Right lobe of liver (tissue), 6 donors: ENCODE data around the gene NR2F6. TPM values are rescaled to one million over a fixed set of nuclear protein-coding genes. Genes with fewer than 3 reads are reported as not detected.

Source experiments
- ATAC-seq, 4 donors: fragments of 200-7000 bp; cut with Tn5 transposase; one replicate each; pipeline ENCODE4 v1.9.1; 2020; ENCODE audit warnings: mild to moderate bottlenecking in 4 of 4, moderate library complexity in 4 of 4
- DNase-seq, 3 donors: peaks; one replicate each; pipeline ENCODE4 v3.0.0-alpha.2; 2020
- H3K27ac ChIP-seq, 3 donors: fragments of 200-600 bp; one replicate each; pipeline ENCODE4 v1.8.0; 2022
- H3K27me3 ChIP-seq, 2 donors: fragments of 200-600 bp; one replicate each; pipeline ENCODE4 v1.8.0; 2022
- H3K36me3 ChIP-seq, 4 donors: fragments of 200-600 bp; sonication (generic) in 1 of 4; one replicate each; pipeline versions ENCODE4 v1.5.1 to v1.8.0; 2017 to 2022; ENCODE audit warnings: control low read depth in 1 of 4
- H3K4me1 ChIP-seq, 4 donors: fragments of 200-600 bp; sonication (generic) in 1 of 4; one replicate each; pipeline versions ENCODE4 v1.5.1 to v1.8.0; 2017 to 2022; ENCODE audit warnings: control low read depth in 1 of 4
- H3K4me3 ChIP-seq, 3 donors: fragments of 200-600 bp; one replicate each; pipeline ENCODE4 v1.8.0; 2022
- H3K9me3 ChIP-seq, 4 donors: fragments of 200-600 bp; sonication (generic) in 1 of 4; one replicate each; pipeline versions ENCODE4 v1.5.1 to v1.8.0; 2017 to 2022; ENCODE audit warnings: control low read depth in 1 of 4
- POLR2A ChIP-seq: fragments of 450-650 bp; IDR thresholded peaks from one replicate; pipeline ENCODE4 v1.6.1; 2017; ENCODE audit warnings: antibody characterized with exemption, mild to moderate bottlenecking
- WGBS: methylation state at CpG from one replicate; pipeline ENCODE4 v1.1.6; 2018; ENCODE audit warnings: low coverage, low lambda C conversion rate; ENCODE audit not compliant: insufficient coverage; ENCODE audit errors: missing lambda C conversion rate; 5-methylcytosine and 5-hydroxymethylcytosine counted together
- intact Hi-C, 2 donors: fragments of 100-400 bp; cut with DNase I; formaldehyde crosslinking; loops; one replicate each; pipeline versions ENCODE4 v1.11.2 to v1.14.1; 2022
- total RNA-seq, 6 experiments: library from RNA; depleted of rRNA in 2 of 6; stranded (reverse); fragments of >200 nt in 2 of 6; fragmentation: NEBNext Ultra II Directional in 3 of 6; extraction: Animal tissue kit (Norgen Biotek cat#: 25700) in 3 of 6; gene quantifications; one replicate each; pipeline versions ENCODE4 v1.1.0 to v1.2.4, GENCODE V29; 2016 to 2023
- TF ChIP-seq, protein P1 (sequence below), 4 donors: fragments of 200-600 bp in 3 of 4; fragments of 450-650 bp in 1 of 4; IDR thresholded peaks; one replicate each; pipeline versions ENCODE4 v1.5.1 to v1.8.0; 2016 to 2022; ENCODE audit warnings: antibody characterized with exemption in 4 of 4, mild to moderate bottlenecking in 2 of 4
- donor health status: DM: no; HTN: yes; CAD: no.
- donor health status: DM: no; HTN: no; CAD: no.
- donor health status: DM: no; HTN: no; CAD: no.
- donor health status: DM: no; HTN: yes; CAD: no.
- donor health status: DM: no; HTN: yes; CAD: no.

The NR2F6 gene
- total RNA-seq, 6 experiments from 2014 or later: 48.5 to 105 (median 80.9) TPM

DNA sequence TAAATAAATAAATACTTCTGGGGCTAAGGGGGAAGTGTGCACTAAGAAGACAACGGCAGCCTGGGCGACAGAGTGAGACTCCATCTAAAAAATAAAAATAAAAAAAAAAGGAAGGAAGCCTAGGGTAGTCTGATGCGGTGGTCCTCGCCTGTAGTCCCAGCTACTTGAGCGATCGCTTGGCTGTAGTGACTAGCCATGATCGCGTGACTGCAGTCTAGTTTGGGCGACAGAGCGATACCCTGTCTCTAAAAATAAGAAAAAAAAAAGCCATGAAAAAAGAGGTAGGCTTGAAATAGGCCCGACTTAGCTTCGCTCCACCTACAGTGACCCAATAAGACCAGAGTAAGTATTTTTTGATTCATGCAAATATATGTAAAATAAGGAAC lies 20.9 kb upstream of the NR2F6 start:
- 65% methylated on average over 12 of the region's 12 CpGs for WGBS
- DNase-seq: no peak
- H3K4me3 ChIP-seq: no peak overlapping the region
- peaks cover 0 to 6% (median 1%) of the 10 kb centered on the region in 4 donors for H3K36me3 ChIP-seq
- H3K4me1 ChIP-seq: peaks cover 0 to 6% (median 3%) of the 10 kb centered on the region in 4 donors
- H3K27ac ChIP-seq: no peak overlapping the region
- H3K27me3 ChIP-seq: no peaks in the 10 kb centered on the region
- TF ChIP-seq, protein P1, sequence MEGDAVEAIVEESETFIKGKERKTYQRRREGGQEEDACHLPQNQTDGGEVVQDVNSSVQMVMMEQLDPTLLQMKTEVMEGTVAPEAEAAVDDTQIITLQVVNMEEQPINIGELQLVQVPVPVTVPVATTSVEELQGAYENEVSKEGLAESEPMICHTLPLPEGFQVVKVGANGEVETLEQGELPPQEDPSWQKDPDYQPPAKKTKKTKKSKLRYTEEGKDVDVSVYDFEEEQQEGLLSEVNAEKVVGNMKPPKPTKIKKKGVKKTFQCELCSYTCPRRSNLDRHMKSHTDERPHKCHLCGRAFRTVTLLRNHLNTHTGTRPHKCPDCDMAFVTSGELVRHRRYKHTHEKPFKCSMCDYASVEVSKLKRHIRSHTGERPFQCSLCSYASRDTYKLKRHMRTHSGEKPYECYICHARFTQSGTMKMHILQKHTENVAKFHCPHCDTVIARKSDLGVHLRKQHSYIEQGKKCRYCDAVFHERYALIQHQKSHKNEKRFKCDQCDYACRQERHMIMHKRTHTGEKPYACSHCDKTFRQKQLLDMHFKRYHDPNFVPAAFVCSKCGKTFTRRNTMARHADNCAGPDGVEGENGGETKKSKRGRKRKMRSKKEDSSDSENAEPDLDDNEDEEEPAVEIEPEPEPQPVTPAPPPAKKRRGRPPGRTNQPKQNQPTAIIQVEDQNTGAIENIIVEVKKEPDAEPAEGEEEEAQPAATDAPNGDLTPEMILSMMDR (IDR thresholded peaks at IDR 0.05): no peak
- TF ChIP-seq POLR2A: no peak
- no peak for ATAC-seq
- H3K9me3 ChIP-seq: no peaks in the 10 kb centered on the region
- intact Hi-C loops: no loop called here

DNA sequence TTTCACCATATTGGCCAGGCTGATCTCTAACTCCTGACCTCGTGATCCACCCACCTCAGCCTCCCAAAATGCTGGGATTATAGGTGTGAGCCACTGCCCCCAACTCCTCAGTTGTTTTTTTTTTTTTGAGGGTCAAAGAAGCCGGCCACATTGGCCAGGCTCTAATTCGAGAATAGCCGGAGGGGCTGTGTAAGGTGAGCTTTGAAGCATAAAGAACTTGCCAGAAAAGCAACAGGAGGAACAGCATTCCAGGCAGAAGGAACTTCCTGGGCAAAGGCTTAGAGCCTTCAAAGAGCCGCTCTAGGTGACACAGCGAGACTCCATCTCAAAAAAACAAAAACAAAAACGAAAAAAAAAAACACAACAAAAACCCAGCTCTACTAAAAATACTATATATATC lies 20.3 kb upstream of the NR2F6 start:
- no peak overlapping the region for H3K27ac ChIP-seq
- intact Hi-C loops: no loop called here
- peaks cover 0 to 6% (median 3%) of the 10 kb centered on the region in 4 donors for H3K4me1 ChIP-seq
- no peak overlapping the region for H3K4me3 ChIP-seq
- DNase-seq (no peak), ATAC-seq (no peak)
- H3K27me3 ChIP-seq: no peaks in the 10 kb centered on the region
- WGBS: 86% methylated on average over 7 of the region's 7 CpGs
- peaks cover 0 to under 1% (median 0%) of the 10 kb centered on the region in 4 donors for H3K36me3 ChIP-seq
- no peak for TF ChIP-seq POLR2A
- TF ChIP-seq, protein P1 (IDR thresholded peaks at IDR 0.05): no peak
- no peaks in the 10 kb centered on the region for H3K9me3 ChIP-seq

DNA sequence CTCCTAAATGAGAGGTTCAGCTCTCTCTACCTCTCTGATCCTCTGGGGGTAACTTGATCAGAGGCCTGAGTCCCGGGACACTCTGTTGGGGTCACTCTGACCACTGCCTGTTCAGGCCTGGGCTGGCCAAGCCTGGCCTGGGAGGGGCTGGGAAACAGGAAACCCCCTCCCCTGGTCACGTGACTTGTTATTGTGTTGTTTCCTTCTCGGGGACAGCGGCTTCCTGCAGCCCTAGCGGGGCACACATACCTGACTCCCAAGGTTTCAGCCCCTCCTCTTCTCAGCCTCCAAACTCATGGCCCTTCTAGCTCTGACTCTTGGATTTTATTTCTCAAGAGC lies 18.9 kb upstream of the NR2F6 start, which contains the start of gene USHBP1:
Gene USHBP1, minus strand, starts transcription at position 105 of the 339 bp plus-strand sequence. CDS start 446 bp downstream, outside the sequence.
- H3K36me3 ChIP-seq: no peaks in the 10 kb centered on the region
- peak; percentile 54 to 61 (median 61) for DNase-seq
- peaks cover 0 to 6% (median 3%) of the 10 kb centered on the region in 4 donors for H3K4me1 ChIP-seq
- peak within 1 kb of the TSS; percentile 5 to 29 (median 19) for H3K4me3 ChIP-seq
- no peaks in the 10 kb centered on the region for H3K9me3 ChIP-seq
- no peaks in the 10 kb centered on the region for H3K27me3 ChIP-seq
- intact Hi-C loops: no loop called here
- TF ChIP-seq POLR2A: no peak
- TF ChIP-seq, protein P1 (IDR thresholded peaks at IDR 0.05): no peak
- 57% methylated on average over 1 of the region's 5 CpGs for WGBS
- peak within 1 kb of the TSS; percentile 44 to 73 (median 47) for H3K27ac ChIP-seq
- ATAC-seq: peak in 2 of 4 donors; percentile 6 to 14

GRCh38 chr19:17263712-17264640 lies 18.3 kb upstream of the NR2F6 start:
- DNase-seq (no peak), ATAC-seq (no peak)
- Histone ChIP-seq H3K9me3 (no peaks in the 10 kb centered on the region), H3K27ac (peak overlapping the region; percentile 44 to 73 (median 47)), H3K4me3 (peak overlapping the region; percentile 5 to 29 (median 19)), H3K36me3 (no peaks in the 10 kb centered on the region), H3K4me1 (peaks cover 0 to 6% (median 3%) of the 10 kb centered on the region in 4 donors), H3K27me3 (no peaks in the 10 kb centered on the region)
- 93% methylated on average over 5 of the region's 23 CpGs for WGBS
- TF ChIP-seq, protein P1 (IDR thresholded peaks at IDR 0.05): no peak
- TF ChIP-seq POLR2A: no peak
- intact Hi-C loops: no loop called here
